Ishikawa (cell line): ENCODE measurements around the gene ANO4.

Experiments
- RAD21 ChIP-seq: IDR thresholded peaks from 2 replicates; pipeline ENCODE4 v1.6.1; 2012; ENCODE audit warnings: low read depth
- TF ChIP-seq, protein P1 (sequence below): IDR thresholded peaks from 2 replicates; pipeline ENCODE4 v1.6.1; 2012

DNA sequence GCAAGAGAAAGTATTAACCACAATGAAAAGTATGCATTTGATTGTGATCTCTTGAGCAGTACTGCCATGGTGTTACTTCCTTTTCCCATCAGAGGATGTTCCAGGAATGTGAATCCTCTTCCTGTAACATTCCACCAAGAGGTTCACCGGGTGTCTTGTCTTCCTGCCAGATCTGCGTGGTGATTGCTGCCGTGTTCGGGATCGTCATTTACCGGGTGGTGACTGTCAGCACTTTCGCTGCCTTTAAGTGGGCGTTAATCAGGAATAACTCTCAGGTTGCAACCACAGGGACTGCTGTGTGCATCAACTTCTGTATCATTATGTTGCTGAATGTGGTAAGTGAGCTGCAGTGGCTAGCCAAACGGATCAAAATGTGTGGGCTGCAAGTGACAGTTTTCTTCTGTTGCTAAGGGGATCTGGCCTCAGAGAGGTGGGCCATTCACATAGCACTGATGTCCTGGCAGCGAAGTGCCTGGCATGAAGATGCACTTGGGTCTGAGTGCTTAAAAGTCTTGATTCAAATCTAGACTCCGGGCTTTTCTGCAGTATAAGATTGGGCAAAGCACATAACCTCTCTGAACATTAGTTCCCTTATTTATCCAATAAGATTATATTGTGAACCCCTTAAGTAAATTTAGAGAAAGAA is 292.0 kb downstream of the ANO4 start:
- TF ChIP-seq RAD21: no peak
- TF ChIP-seq, protein P1, sequence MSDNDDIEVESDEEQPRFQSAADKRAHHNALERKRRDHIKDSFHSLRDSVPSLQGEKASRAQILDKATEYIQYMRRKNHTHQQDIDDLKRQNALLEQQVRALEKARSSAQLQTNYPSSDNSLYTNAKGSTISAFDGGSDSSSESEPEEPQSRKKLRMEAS: no peak
